Measurements from ENCODE around the gene GSN. TPM values are rescaled to one million over a fixed set of nuclear protein-coding genes. Genes with fewer than 3 reads are reported as not detected.

The GSN gene
- total RNA-seq (100 to 1,000 TPM in 1 of 2 donors, 10 to 100 TPM in 1; 63.2 to 402 TPM), polyA plus RNA-seq (10 to 100 TPM; 18.8 to 40.0 TPM)

DNA sequence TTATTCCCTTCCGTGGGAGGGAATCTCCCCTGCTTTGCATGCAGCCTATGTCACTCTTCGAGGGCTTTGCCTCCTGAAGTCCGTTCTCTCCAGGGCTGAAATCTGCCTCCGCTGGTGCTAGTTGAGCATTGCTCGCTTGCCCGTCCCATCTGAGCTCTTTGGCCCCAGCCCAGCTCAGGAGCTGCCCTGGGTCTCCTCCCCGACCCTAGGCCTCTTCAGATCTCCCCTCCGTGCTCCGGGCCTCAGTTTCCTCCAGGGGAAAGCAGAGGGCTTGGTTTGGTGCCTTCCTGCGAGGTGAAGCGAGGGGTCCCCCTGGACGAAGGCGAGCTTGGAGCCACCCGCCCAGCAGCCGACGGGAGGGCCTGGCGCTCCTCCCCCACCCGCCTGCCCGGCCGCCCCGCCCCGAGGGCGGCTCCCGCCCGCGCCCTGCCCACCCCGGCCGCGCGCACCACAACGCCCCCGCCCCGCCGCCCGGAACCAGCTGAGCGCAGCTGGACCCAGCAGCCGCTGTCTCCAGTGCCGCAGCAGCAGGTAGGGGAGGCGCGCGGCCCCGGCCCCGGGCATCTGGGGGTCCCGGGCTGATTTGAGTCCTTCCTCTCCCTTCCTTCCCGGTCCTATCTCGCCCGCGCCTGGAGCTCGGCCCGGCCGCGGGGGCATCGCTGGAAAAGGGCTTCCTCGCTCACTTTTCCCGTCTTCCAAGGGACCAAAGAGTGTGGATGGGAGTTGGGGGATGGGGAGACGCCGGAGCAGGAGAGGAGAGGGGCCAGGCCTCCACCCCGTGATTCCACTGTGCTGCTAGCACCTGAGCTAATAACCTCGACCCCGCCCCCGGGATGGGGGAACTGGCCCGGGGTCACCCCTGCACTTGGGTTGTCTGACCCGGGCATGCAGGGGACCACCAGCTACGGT is at the start of gene GSN:
TSS of gene GSN (plus strand) at position 474 of the 909 bp plus-strand sequence. CDS start 33,810 bp downstream, outside the sequence.
- whole genome bisulfite sequencing = 3% methylated on average over 64 of the region's 64 CpGs
- Histone ChIP-seq H3K9me3 (ENCODE audit: control insufficient read depth in 4 of 4, low read length in 3 of 4) (no peaks in the 10 kb centered on the region), H3K9ac (ENCODE audit: low read depth in 1 of 2, low read length in 2 of 2) (no peak within 1 kb of the TSS), H3K4me3 (ENCODE audit: low read depth in 1 of 3, low read length in 3 of 3) (peak within 1 kb of the TSS; percentile 41 to 69 (median 68)), H3K27ac (ENCODE audit: low read depth in 1 of 2, low read length in 2 of 2) (peak within 1 kb of the TSS; percentile 19 to 55), H3K4me1 (ENCODE audit: control insufficient read depth in 4 of 4, insufficient read depth in 4 of 4, low read length in 3 of 4) (peaks cover 0 to 12% (median 9%) of the 10 kb centered on the region in 4 donors), H3K36me3 (ENCODE audit: control insufficient read depth in 4 of 4, insufficient read depth in 3 of 4, low read depth in 1 of 4, low read length in 3 of 4) (no peaks in the 10 kb centered on the region), H3K27me3 (ENCODE audit: control insufficient read depth in 4 of 4, insufficient read depth in 4 of 4, low read length in 3 of 4) (no peaks in the 10 kb centered on the region)
- no peak for TF ChIP-seq RXRA (IDR thresholded peaks at IDR 0.05)
- TF ChIP-seq FOXA2 (IDR thresholded peaks at IDR 0.05) = no peak
- TF ChIP-seq NR2F2 (IDR thresholded peaks at IDR 0.05) = no peak
- TF ChIP-seq, protein P1, sequence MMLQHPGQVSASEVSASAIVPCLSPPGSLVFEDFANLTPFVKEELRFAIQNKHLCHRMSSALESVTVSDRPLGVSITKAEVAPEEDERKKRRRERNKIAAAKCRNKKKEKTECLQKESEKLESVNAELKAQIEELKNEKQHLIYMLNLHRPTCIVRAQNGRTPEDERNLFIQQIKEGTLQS (IDR thresholded peaks at IDR 0.05) = no peak
- peak in 1 of 2 donors; percentile 34 for TF ChIP-seq RAD21 (IDR thresholded peaks at IDR 0.05)
- DNase-seq (ENCODE audit: low spot score) = peak; percentile 78

DNA sequence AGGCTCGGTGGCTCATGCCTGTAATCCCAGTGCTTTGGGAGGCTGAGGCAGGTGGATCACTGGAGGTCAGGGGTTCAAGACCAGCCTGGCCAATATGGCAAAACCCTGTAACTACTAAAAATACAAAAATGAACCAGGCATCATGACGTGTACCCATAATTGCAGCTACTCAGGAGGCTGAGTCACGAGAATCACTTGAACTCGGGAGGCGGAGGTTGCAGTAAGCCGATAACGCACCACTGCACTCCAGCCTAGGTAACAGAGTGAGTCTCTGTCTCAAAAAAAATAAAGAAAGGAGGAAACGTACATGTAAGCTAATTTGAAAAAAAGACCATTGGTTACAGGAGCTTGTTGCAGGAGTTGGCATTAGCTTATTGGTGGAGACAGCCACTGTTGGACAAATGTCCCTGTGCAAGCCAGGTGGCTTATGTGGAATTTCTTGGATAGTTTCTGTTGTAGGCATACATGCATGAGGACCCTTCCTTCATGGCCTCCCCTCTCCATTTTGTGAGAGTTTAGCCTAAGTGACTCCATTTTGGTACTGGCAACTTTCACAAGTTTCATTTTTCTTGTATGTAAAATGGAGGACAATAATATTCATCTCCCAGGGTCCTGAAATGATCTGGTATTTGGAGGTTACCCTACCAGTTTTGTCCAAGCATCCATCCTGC is 49.5 kb upstream of the GSN start:
- H3K27ac ChIP-seq (ENCODE audit: low read depth in 1 of 2, low read length in 2 of 2) = no peak overlapping the region
- 96% methylated on average over 8 of the region's 8 CpGs for WGBS
- H3K9me3 ChIP-seq (ENCODE audit: control insufficient read depth in 4 of 4, low read length in 3 of 4) = no peaks in the 10 kb centered on the region
- no peak for TF ChIP-seq RAD21 (IDR thresholded peaks at IDR 0.05)
- no peak for TF ChIP-seq TAF1 (conservative IDR thresholded peaks at IDR 0.05)
- no peak for TF ChIP-seq GABPA (IDR thresholded peaks at IDR 0.05 in 1 of 2, conservative IDR thresholded peaks at IDR 0.05 in 1 of 2)
- no peak for TF ChIP-seq FOXA1 (IDR thresholded peaks at IDR 0.05)
- no peak overlapping the region for H3K9ac ChIP-seq (ENCODE audit: low read depth in 1 of 2, low read length in 2 of 2)
- DNase-seq (ENCODE audit: low spot score) = no peak
- no peaks in the 10 kb centered on the region for H3K36me3 ChIP-seq (ENCODE audit: control insufficient read depth in 4 of 4, insufficient read depth in 3 of 4, low read depth in 1 of 4, low read length in 3 of 4)
- no peak overlapping the region for H3K4me3 ChIP-seq (ENCODE audit: low read depth in 1 of 3, low read length in 3 of 3)
- H3K4me1 ChIP-seq (ENCODE audit: control insufficient read depth in 4 of 4, insufficient read depth in 4 of 4, low read length in 3 of 4) = no peaks in the 10 kb centered on the region
- H3K27me3 ChIP-seq (ENCODE audit: control insufficient read depth in 4 of 4, insufficient read depth in 4 of 4, low read length in 3 of 4) = no peaks in the 10 kb centered on the region

DNA sequence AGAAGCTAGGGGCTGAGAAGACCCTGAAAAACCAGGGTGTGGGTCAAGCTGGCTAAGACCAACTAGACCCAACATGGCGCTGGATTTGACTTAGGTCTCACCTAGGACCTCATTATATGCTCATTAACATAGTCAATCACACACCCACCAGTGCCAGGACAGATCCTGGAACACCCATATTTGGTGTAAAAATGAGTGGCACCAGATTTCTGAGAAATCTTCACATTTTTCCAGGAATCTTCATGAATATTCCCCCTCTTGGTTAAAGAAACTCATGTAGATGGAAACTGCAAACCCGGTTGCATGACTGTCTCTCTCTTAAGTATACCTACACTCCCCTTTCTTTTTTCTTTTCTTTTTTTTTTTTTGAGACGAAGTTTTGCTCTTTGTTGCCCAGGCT is 48.4 kb upstream of the GSN start:
- TF ChIP-seq, protein P1 (IDR thresholded peaks at IDR 0.05) = no peak
- TF ChIP-seq GABPA (IDR thresholded peaks at IDR 0.05 in 1 of 2, conservative IDR thresholded peaks at IDR 0.05 in 1 of 2) = no peak
- TF ChIP-seq YY1 (IDR thresholded peaks at IDR 0.05) = no peak
- no peak for TF ChIP-seq SP1 (IDR thresholded peaks at IDR 0.05)
- TF ChIP-seq FOXA2 (IDR thresholded peaks at IDR 0.05) = no peak
- TF ChIP-seq RXRA (IDR thresholded peaks at IDR 0.05) = no peak
- TF ChIP-seq, protein P2, sequence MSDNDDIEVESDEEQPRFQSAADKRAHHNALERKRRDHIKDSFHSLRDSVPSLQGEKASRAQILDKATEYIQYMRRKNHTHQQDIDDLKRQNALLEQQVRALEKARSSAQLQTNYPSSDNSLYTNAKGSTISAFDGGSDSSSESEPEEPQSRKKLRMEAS (IDR thresholded peaks at IDR 0.05) = no peak
- TF ChIP-seq, protein P3, sequence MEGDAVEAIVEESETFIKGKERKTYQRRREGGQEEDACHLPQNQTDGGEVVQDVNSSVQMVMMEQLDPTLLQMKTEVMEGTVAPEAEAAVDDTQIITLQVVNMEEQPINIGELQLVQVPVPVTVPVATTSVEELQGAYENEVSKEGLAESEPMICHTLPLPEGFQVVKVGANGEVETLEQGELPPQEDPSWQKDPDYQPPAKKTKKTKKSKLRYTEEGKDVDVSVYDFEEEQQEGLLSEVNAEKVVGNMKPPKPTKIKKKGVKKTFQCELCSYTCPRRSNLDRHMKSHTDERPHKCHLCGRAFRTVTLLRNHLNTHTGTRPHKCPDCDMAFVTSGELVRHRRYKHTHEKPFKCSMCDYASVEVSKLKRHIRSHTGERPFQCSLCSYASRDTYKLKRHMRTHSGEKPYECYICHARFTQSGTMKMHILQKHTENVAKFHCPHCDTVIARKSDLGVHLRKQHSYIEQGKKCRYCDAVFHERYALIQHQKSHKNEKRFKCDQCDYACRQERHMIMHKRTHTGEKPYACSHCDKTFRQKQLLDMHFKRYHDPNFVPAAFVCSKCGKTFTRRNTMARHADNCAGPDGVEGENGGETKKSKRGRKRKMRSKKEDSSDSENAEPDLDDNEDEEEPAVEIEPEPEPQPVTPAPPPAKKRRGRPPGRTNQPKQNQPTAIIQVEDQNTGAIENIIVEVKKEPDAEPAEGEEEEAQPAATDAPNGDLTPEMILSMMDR (IDR thresholded peaks at IDR 0.05; ENCODE audit: low read depth, low read length, missing input control) = no peak
- no peak for TF ChIP-seq HNF4A (conservative IDR thresholded peaks at IDR 0.05)
- TF ChIP-seq HNF4G (IDR thresholded peaks at IDR 0.05) = no peak
- TF ChIP-seq, protein P4, sequence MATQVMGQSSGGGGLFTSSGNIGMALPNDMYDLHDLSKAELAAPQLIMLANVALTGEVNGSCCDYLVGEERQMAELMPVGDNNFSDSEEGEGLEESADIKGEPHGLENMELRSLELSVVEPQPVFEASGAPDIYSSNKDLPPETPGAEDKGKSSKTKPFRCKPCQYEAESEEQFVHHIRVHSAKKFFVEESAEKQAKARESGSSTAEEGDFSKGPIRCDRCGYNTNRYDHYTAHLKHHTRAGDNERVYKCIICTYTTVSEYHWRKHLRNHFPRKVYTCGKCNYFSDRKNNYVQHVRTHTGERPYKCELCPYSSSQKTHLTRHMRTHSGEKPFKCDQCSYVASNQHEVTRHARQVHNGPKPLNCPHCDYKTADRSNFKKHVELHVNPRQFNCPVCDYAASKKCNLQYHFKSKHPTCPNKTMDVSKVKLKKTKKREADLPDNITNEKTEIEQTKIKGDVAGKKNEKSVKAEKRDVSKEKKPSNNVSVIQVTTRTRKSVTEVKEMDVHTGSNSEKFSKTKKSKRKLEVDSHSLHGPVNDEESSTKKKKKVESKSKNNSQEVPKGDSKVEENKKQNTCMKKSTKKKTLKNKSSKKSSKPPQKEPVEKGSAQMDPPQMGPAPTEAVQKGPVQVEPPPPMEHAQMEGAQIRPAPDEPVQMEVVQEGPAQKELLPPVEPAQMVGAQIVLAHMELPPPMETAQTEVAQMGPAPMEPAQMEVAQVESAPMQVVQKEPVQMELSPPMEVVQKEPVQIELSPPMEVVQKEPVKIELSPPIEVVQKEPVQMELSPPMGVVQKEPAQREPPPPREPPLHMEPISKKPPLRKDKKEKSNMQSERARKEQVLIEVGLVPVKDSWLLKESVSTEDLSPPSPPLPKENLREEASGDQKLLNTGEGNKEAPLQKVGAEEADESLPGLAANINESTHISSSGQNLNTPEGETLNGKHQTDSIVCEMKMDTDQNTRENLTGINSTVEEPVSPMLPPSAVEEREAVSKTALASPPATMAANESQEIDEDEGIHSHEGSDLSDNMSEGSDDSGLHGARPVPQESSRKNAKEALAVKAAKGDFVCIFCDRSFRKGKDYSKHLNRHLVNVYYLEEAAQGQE (IDR thresholded peaks at IDR 0.05) = no peak
- no peak for TF ChIP-seq TAF1 (conservative IDR thresholded peaks at IDR 0.05)
- no peak for TF ChIP-seq NR2F2 (IDR thresholded peaks at IDR 0.05)
- TF ChIP-seq, protein P5, sequence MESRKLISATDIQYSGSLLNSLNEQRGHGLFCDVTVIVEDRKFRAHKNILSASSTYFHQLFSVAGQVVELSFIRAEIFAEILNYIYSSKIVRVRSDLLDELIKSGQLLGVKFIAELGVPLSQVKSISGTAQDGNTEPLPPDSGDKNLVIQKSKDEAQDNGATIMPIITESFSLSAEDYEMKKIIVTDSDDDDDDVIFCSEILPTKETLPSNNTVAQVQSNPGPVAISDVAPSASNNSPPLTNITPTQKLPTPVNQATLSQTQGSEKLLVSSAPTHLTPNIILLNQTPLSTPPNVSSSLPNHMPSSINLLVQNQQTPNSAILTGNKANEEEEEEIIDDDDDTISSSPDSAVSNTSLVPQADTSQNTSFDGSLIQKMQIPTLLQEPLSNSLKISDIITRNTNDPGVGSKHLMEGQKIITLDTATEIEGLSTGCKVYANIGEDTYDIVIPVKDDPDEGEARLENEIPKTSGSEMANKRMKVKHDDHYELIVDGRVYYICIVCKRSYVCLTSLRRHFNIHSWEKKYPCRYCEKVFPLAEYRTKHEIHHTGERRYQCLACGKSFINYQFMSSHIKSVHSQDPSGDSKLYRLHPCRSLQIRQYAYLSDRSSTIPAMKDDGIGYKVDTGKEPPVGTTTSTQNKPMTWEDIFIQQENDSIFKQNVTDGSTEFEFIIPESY (IDR thresholded peaks at IDR 0.05) = no peak
- H3K4me3 ChIP-seq (ENCODE audit: low read depth in 1 of 3, low read length in 3 of 3) = no peak overlapping the region
- no peak overlapping the region for H3K9ac ChIP-seq (ENCODE audit: low read depth in 1 of 2, low read length in 2 of 2)
- H3K4me1 ChIP-seq (ENCODE audit: control insufficient read depth in 4 of 4, insufficient read depth in 4 of 4, low read length in 3 of 4) = no peaks in the 10 kb centered on the region
- H3K27me3 ChIP-seq (ENCODE audit: control insufficient read depth in 4 of 4, insufficient read depth in 4 of 4, low read length in 3 of 4) = no peaks in the 10 kb centered on the region
- no peak overlapping the region for H3K27ac ChIP-seq (ENCODE audit: low read depth in 1 of 2, low read length in 2 of 2)
- DNase-seq (ENCODE audit: low spot score) = no peak
- 96% methylated on average over 3 of the region's 3 CpGs for WGBS
- H3K9me3 ChIP-seq (ENCODE audit: control insufficient read depth in 4 of 4, low read length in 3 of 4) = no peaks in the 10 kb centered on the region
- no peaks in the 10 kb centered on the region for H3K36me3 ChIP-seq (ENCODE audit: control insufficient read depth in 4 of 4, insufficient read depth in 3 of 4, low read depth in 1 of 4, low read length in 3 of 4)
